OCI-LY1 (cell line): ENCODE measurements around the gene ABHD6.
A peak's percentile ranks its signal among the peaks of the same experiment; 100 is the strongest.
"Not testable (repeated sequence)": the region's sequence is repeated elsewhere in the genome, so short reads cannot be mapped to it uniquely, and the experiment has no call there.

Experiments
- H2AFZ ChIP-seq: fragments of 200-600 bp; sonication (generic), shearing (Covaris generic); 2 replicates; pipeline ENCODE4 v1.6.0; 2014; ENCODE audit warnings: antibody characterized with exemption, mild to moderate bottlenecking, low read length
- H3F3A ChIP-seq: fragments of 200-600 bp; sonication (generic), shearing (Covaris generic); 2 replicates; pipeline ENCODE4 v1.6.0; 2014; ENCODE audit warnings: mild to moderate bottlenecking, antibody characterized with exemption, low read length, moderate library complexity; ENCODE audit not compliant: insufficient read depth
- H3K27ac ChIP-seq: fragments of 200-600 bp; sonication (generic); 2 replicates; pipeline ENCODE4 v1.5.1; 2014; ENCODE audit warnings: low read length, mixed run types, mild to moderate bottlenecking, low read depth; ENCODE audit not compliant: poor library complexity, severe bottlenecking
- H3K27me3 ChIP-seq: fragments of 200-600 bp; sonication (generic); 2 replicates; pipeline ENCODE4 v1.6.0; 2014; ENCODE audit warnings: antibody characterized with exemption, mild to moderate bottlenecking, low read length, moderate library complexity; ENCODE audit not compliant: insufficient read depth
- H3K36me3 ChIP-seq: fragments of 200-600 bp; sonication (generic); 2 replicates; pipeline ENCODE4 v1.6.1; 2014; ENCODE audit warnings: mild to moderate bottlenecking, antibody characterized with exemption, low read length, moderate library complexity, mixed read lengths; ENCODE audit not compliant: insufficient read depth
- H3K4me1 ChIP-seq: fragments of 200-600 bp; sonication (generic); 2 replicates; pipeline ENCODE4 v1.5.1; 2014; ENCODE audit warnings: mild to moderate bottlenecking, low read length, moderate library complexity; ENCODE audit not compliant: insufficient read depth, severe bottlenecking
- H3K4me2 ChIP-seq: fragments of 200-600 bp; sonication (generic), shearing (Covaris generic); 2 replicates; pipeline ENCODE4 v1.6.1; 2014; ENCODE audit warnings: low read length
- H3K4me3 ChIP-seq: fragments of 200-600 bp; sonication (generic); 2 replicates; pipeline ENCODE4 v1.5.1; 2014; ENCODE audit warnings: low read length, low read depth, mild to moderate bottlenecking, mixed read lengths; ENCODE audit not compliant: poor library complexity, severe bottlenecking
- H3K79me2 ChIP-seq: fragments of 200-600 bp; shearing (Covaris generic); 2 replicates; pipeline ENCODE4 v1.6.1; 2016; ENCODE audit warnings: mixed run types, low read length, mixed read lengths; ENCODE audit not compliant: insufficient read depth
- H3K9ac ChIP-seq: fragments of 200-600 bp; sonication (generic), shearing (Covaris generic); 2 replicates; pipeline ENCODE4 v1.6.1; 2014; ENCODE audit warnings: mild to moderate bottlenecking, low read length, mixed read lengths
- H3K9me2 ChIP-seq: fragments of 200-600 bp; sonication (generic), shearing (Covaris generic); 2 replicates; pipeline ENCODE4 v1.6.1; 2014; ENCODE audit warnings: low read depth, mild to moderate bottlenecking, low read length, mixed read lengths
- H3K9me3 ChIP-seq: fragments of 200-600 bp; shearing (Covaris generic); 2 replicates; pipeline ENCODE4 v1.6.1; 2014; ENCODE audit warnings: low read length, mixed read lengths
- H4K20me1 ChIP-seq: fragments of 200-600 bp; sonication (generic), shearing (Covaris generic); 2 replicates; pipeline ENCODE4 v1.6.0; 2016; ENCODE audit warnings: mild to moderate bottlenecking, low read length; ENCODE audit not compliant: insufficient read depth
- CTCF ChIP-seq: fragments of 200-600 bp; sonication (generic), shearing (Covaris generic); IDR thresholded peaks from 2 replicates; pipeline ENCODE4 v1.5.1; 2017; ENCODE audit warnings: mild to moderate bottlenecking, antibody characterized with exemption, low read length, moderate library complexity, mixed read lengths
- EZH2 ChIP-seq: fragments of 200-600 bp; sonication (generic), shearing (Covaris generic); IDR thresholded peaks from 2 replicates; pipeline ENCODE4 v1.8.0; 2017; ENCODE audit warnings: borderline replicate concordance, mixed run types, mild to moderate bottlenecking, antibody characterized with exemption, low read length, moderate library complexity, mixed read lengths

The ABHD6 gene

GRCh38 chr3:58260733-58261132 lies 23.1 kb downstream of the ABHD6 start:
- Histone ChIP-seq H3F3A (no peaks in the 10 kb centered on the region), H3K9ac (no peak overlapping the region), H3K9me2 (no peaks in the 10 kb centered on the region), H3K27ac (no peak overlapping the region), H3K27me3 (no peaks in the 10 kb centered on the region), H3K4me1 (peaks cover 3% of the 10 kb centered on the region), H3K79me2 (no peaks in the 10 kb centered on the region), H3K9me3 (no peaks in the 10 kb centered on the region), H3K36me3 (no peaks in the 10 kb centered on the region), H2AFZ (no peak overlapping the region), H4K20me1 (no peaks in the 10 kb centered on the region), H3K4me3 (no peak overlapping the region), H3K4me2 (no peak overlapping the region)
- TF ChIP-seq EZH2 (no peak), CTCF (no peak)

GRCh38 chr3:58261954-58262666 lies 24.5 kb downstream of the ABHD6 start:
- TF ChIP-seq CTCF (no peak), EZH2 (no peak)
- H3K27me3 ChIP-seq, result no peaks in the 10 kb centered on the region
- no peaks in the 10 kb centered on the region for H3F3A ChIP-seq
- no peak overlapping the region for H3K27ac ChIP-seq
- H3K4me3 ChIP-seq, result no peak overlapping the region
- no peaks in the 10 kb centered on the region for H3K9me2 ChIP-seq
- H3K36me3 ChIP-seq, result no peaks in the 10 kb centered on the region
- no peak overlapping the region for H2AFZ ChIP-seq
- H3K9ac ChIP-seq, result no peak overlapping the region
- peaks cover 15% of the 10 kb centered on the region for H3K4me1 ChIP-seq
- H4K20me1 ChIP-seq, result no peaks in the 10 kb centered on the region
- H3K79me2 ChIP-seq, result no peaks in the 10 kb centered on the region
- H3K9me3 ChIP-seq, result no peaks in the 10 kb centered on the region
- no peak overlapping the region for H3K4me2 ChIP-seq

GRCh38 chr3:58266577-58266976 lies 29.0 kb downstream of the ABHD6 start:
- H3K79me2 ChIP-seq, result no peaks in the 10 kb centered on the region
- H3K4me1 ChIP-seq, result peaks cover 15% of the 10 kb centered on the region
- no peak overlapping the region for H3K9ac ChIP-seq
- TF ChIP-seq EZH2, result no peak
- no peak for TF ChIP-seq CTCF
- H3K27me3 ChIP-seq, result no peaks in the 10 kb centered on the region
- H3K9me3 ChIP-seq, result no peaks in the 10 kb centered on the region
- H3K9me2 ChIP-seq, result no peaks in the 10 kb centered on the region
- no peaks in the 10 kb centered on the region for H3F3A ChIP-seq
- no peak overlapping the region; the same call in 1 of the 2 replicates for H3K4me2 ChIP-seq
- H4K20me1 ChIP-seq, result no peaks in the 10 kb centered on the region
- no peaks in the 10 kb centered on the region for H3K36me3 ChIP-seq
- peak overlapping the region; percentile 16 for H3K27ac ChIP-seq
- no peak overlapping the region for H2AFZ ChIP-seq
- no peak overlapping the region for H3K4me3 ChIP-seq

- H4K20me1 ChIP-seq, H3F3A ChIP-seq, H2AFZ ChIP-seq, H3K4me2 ChIP-seq, H3K9me3 ChIP-seq, H3K27me3 ChIP-seq, H3K9ac ChIP-seq, H3K36me3 ChIP-seq, H3K79me2 ChIP-seq, H3K4me3 ChIP-seq, H3K9me2 ChIP-seq, H3K27ac ChIP-seq: not testable (repeated sequence)
- peaks cover 15% of the 10 kb centered on the region for H3K4me1 ChIP-seq
Measured at GRCh38 chr3:58267543-58267942, 30.0 kb downstream of the ABHD6 start.
